ENCODE measurements around the gene RCBTB2.
"Not testable (repeated sequence)": the region's sequence is repeated elsewhere in the genome, so short reads cannot be mapped to it uniquely, and the experiment has no call there.

RCBTB2 gene

DNA sequence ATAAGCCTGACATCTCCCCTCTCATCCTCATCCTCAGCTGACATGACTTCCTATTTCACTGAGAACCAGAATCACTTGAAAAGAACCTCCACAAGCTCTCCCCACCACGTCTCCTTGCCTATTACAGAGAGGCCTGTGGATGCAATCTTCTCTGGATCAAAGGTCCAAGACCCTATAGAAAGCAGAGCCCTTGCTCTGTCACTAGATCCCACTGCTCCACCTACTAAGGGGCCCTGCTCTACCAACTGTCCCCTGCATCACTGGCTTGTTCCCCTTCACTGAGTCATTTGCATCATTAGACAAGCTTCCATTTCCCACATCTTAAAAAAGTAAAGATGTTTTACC lies 40.8 kb downstream of the RCBTB2 start:
- DNase-seq: no peak

DNA sequence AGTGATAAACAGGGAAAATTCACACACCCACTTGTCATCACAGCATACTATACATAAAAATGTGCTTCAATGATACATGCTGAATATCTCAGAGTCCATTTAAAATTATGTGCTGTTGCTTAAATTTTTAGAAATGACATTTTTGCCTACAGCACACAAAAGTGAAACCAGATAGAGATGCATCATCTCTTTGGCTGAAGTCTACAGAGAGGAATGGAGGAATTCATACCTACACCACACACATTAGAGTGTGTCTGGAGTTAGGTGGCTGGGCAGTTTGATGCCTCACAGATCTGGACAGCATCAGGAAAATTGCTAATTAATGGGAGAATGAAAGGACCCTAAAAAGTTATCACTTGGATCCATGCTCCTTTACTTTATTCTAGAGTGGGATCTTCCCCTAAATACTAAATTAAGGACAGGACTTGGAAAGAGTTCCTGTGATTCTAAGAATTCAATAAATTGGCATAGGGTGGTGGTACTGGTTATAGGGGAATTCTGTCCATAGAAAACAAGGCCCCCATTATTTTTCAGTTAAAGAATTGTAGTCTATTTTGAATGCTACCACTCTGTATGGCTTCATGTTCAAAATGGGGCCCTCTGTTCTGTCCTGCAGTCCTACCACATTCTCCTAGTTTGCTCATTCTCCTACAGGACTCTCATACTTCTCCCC lies 41.3 kb downstream of the RCBTB2 start:
- DNase-seq: no peak

GRCh38 chr13:48490241-48490640 lies 42.6 kb downstream of the RCBTB2 start:
- no peak for DNase-seq

GRCh38 chr13:48489666-48490065 lies 43.2 kb downstream of the RCBTB2 start:
- DNase-seq: no peak

- DNase-seq: no peak
Measured at GRCh38 chr13:48488995-48489394, 43.9 kb downstream of the RCBTB2 start.

GRCh38 chr13:48487968-48488367 lies 44.9 kb downstream of the RCBTB2 start:
- no peak for DNase-seq

DNA sequence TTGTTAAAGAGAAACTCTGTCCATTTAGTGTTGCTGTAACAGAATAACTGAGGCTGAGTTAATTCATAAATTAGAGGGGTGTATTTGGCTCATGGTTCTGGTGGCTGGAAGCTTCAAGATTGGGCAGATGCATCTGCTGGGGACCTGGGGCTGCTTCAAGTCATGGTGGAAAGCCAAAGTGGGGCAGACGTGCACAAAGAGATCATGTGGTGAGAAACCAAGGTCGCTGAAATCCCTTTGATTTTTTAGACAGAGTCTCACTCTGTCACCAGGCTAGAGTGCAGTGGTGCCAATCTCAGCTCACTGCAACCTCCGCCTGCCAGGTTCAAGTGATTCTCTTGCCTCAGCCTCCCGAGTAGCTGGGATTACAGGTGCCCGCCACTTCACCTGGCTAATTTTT lies 46.0 kb downstream of the RCBTB2 start:
- no peak for DNase-seq

- no peak for DNase-seq
Measured at GRCh38 chr13:48486362-48486761, 46.5 kb downstream of the RCBTB2 start.

DNA sequence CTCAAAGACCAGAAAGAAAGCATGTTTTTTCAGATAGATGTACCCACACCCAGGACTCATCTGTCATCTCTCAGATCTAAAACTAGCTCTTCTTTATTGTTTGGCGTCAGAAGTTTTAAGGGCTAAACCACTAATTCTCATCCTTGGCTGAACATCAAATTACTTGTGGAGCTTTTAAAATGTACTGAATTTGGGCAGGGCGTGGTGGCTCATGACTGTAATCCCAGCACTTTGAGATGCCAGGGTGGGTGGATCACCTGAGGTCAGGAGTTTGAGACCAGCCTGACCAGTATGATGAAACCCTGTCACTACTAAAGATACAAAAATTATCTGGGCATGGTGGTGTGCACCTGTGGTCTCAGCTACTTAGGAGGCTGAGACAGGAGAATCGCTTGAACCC lies 47.4 kb downstream of the RCBTB2 start:
- no peak for DNase-seq

- DNase-seq: no peak
Measured at GRCh38 chr13:48483575-48483974, 49.3 kb downstream of the RCBTB2 start.

GRCh38 chr13:48478391-48478790 lies 54.5 kb downstream of the RCBTB2 start:
- no peak for DNase-seq

GRCh38 chr13:48477191-48477855 lies 55.6 kb downstream of the RCBTB2 start:
- no peak for DNase-seq

- no peak for DNase-seq
Measured at GRCh38 chr13:48476686-48477085, 56.2 kb downstream of the RCBTB2 start.

DNA sequence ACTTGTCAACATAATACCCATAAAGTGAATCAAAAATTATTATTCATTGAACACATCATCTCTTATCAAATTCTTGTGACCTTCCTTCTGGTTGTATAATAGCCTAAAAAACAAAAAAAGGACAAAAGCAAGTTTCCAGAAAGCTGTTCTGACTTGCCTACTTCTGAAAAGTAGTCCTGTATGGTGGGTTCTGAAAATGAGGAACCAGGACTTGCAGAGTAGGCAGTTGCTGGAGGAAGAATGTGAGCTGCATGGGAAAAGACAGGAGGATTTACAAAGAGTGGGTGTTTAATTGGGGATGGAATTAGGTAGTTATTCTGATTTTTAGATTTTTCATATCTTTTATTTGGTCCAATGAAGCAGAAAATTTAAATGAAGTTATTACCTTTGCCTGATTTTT lies 56.7 kb downstream of the RCBTB2 start:
- DNase-seq: no peak

- no peak for DNase-seq
Measured at GRCh38 chr13:48475230-48475629, 57.6 kb downstream of the RCBTB2 start.

GRCh38 chr13:48457578-48458242 lies 75.2 kb downstream of the RCBTB2 start:
- DNase-seq: no peak

DNA sequence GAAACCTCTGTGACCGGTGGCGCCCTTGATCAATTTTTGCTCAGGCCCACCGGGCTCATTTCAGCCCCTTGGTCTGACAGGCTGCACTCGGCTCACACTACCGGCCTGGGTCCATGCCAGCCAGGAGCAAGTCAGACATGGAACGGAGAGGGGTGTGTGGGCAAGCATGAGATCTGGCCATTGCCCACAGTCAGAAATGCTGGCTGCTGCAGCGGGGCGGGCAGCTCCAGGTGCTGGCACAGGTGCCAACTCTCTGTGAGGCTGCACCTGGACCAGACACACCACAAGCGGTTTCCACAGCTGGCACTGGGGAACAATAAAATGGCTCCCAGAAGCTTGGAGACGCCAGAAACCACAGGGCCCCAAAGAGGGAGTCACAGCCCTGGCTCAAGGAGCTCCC lies 76.3 kb downstream of the RCBTB2 start:
- DNase-seq: no peak

DNA sequence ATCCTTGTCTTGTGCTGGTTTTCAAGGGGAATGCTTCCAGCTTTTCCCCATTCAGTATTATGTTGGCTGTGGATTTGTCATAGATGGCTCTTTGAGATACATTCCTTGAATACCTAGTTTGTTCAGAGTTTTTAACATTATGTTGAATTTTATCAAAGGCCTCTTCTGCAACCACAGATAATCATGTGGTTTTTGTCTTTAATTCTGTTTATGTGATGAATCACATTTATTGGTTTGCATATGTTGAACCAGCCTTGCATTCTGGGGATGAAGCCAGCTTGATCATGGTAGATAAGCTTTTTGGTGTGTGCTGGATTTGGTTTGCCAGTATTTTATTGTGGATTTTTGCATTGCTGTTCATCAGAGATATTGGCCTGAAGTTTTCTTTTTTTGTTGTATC lies 81.7 kb downstream of the RCBTB2 start:
- DNase-seq: not testable (repeated sequence)

DNA sequence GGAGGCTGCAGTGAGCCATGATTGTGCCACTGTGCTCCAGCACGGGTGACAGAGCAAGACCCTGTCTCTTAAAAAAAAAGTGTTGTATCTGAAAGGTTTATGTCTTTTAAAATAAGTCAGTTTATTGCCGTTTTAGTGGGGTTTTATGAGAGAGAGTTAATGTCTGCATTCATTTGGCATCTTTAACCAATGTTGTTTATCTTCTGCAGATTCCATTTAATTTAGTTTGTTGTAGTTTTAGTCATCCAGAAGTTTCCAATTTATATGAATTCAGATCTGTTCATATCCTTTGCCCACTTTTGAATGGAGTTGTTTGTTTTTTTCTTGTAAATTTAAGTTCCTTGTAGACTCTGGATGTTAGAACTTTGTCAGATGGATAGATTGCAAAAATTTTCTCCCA lies 83.2 kb downstream of the RCBTB2 start:
- DNase-seq: no peak

DNA sequence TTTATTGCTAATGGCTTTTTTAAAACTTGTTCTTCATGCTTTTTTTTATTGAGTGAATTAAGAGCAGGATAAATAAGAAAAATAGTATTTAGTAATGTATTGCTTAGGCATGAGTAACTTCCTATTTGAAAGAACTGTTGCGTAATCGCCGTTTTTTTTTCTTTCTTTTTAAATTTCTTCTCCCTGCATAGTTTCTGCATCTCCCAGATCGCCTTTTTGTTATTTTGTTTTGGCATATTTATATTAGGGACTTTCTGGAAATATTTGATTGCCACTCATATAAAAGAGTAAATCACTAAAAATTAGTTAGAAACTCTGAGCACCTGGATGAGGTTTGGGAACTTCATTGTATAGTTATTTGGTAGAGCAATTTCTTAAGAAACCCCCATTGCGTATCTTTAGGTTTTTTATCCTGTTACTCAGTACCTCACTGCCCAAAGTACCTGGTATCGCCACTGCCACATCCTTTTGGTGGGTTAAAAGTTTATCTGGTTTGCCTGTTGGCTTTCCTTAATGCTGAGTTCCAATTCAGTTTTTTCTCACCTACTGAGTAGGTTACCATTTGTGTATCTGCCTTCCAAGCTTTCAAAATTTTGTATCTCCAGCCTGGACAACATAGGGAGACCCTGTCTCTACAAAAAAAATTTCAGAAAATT lies 83.8 kb downstream of the RCBTB2 start:
- DNase-seq: no peak

GRCh38 chr13:48448285-48448958 lies 84.5 kb downstream of the RCBTB2 start:
- no peak for DNase-seq

GRCh38 chr13:48446464-48446863 lies 86.4 kb downstream of the RCBTB2 start:
- no peak for DNase-seq
